PC-9 (cell line): Measurements from ENCODE around the gene NUDT6. TPM values are rescaled to one million over a fixed set of nuclear protein-coding genes. Genes with fewer than 3 reads are reported as not detected.

Experiments
- BruUV-seq: library from RNA; stranded (reverse); fragments of 400-500 nt; replicated peaks from 2 replicates; lab custom pipeline; 2021; lab: Mats Ljungman, UMichigan
- CTCF ChIA-PET: fragments of 300-600 bp; sonication (Branson Sonifier 250); formaldehyde crosslinking; loops from one replicate; lab custom pipeline; 2022; ENCODE audit warnings: antibody characterized with exemption; lab: Charles Lee
- POLR2A ChIA-PET: fragments of 300-600 bp; sonication (Branson Sonifier 250); formaldehyde crosslinking; loops from one replicate; lab custom pipeline; 2022; ENCODE audit warnings: antibody characterized with exemption; ENCODE audit not compliant: unreplicated experiment; lab: Charles Lee
- DNase-seq, 2 experiments: peaks; one replicate each; pipeline versions ENCODE4 v3.0.0 to v3.0.0-alpha.2; 2015 to 2022; ENCODE audit warnings: mixed read lengths in 1 of 2
- H2AFZ ChIP-seq: fragments of 200-600 bp; sonication (generic); 2 replicates; pipeline ENCODE4 v1.8.1; 2017; ENCODE audit warnings: antibody characterized with exemption
- H3F3A ChIP-seq: fragments of 200-600 bp; sonication (generic); 2 replicates; pipeline ENCODE4 v1.8.1; 2017; ENCODE audit warnings: antibody characterized with exemption, mild to moderate bottlenecking, low read depth; ENCODE audit not compliant: insufficient read depth
- H3K27ac ChIP-seq: fragments of 200-600 bp; sonication (generic); 2 replicates; pipeline ENCODE4 v1.6.1; 2016; ENCODE audit warnings: mixed run types
- H3K27me3 ChIP-seq: fragments of 200-600 bp; sonication (generic); 2 replicates; pipeline ENCODE4 v1.6.1; 2016; ENCODE audit warnings: low read depth, mixed run types; ENCODE audit not compliant: insufficient read depth
- H3K36me3 ChIP-seq: fragments of 200-600 bp; sonication (generic); 2 replicates; pipeline ENCODE4 v1.6.1; 2016; ENCODE audit warnings: low read depth, mixed run types
- H3K4me1 ChIP-seq: fragments of 200-600 bp; sonication (generic); replicated peaks from 2 replicates; pipeline ENCODE4 v1.6.1; 2016; ENCODE audit warnings: mixed run types; ENCODE audit not compliant: insufficient read depth
- H3K4me2 ChIP-seq: fragments of 200-600 bp; sonication (generic); 2 replicates; pipeline ENCODE4 v1.6.1; 2017; ENCODE audit warnings: mixed run types
- H3K4me3 ChIP-seq: fragments of 200-600 bp; sonication (generic); 2 replicates; pipeline ENCODE4 v1.6.1; 2016; ENCODE audit warnings: mixed run types
- H3K79me2 ChIP-seq: fragments of 200-600 bp; sonication (generic); 2 replicates; pipeline ENCODE4 v1.6.1; 2017; ENCODE audit warnings: low read depth, mixed run types
- H3K9me2 ChIP-seq: fragments of 200-600 bp; sonication (generic); 2 replicates; pipeline ENCODE4 v1.8.1; 2017; ENCODE audit warnings: mild to moderate bottlenecking; ENCODE audit not compliant: insufficient read depth
- H3K9me3 ChIP-seq: fragments of 200-600 bp; sonication (generic); 2 replicates; pipeline ENCODE4 v1.8.1; 2016; ENCODE audit warnings: low read depth; ENCODE audit not compliant: insufficient read depth
- H4K20me1 ChIP-seq: fragments of 200-600 bp; sonication (generic); 2 replicates; pipeline ENCODE4 v1.8.1; 2017; ENCODE audit not compliant: insufficient read depth
- EZH2 ChIP-seq: fragments of 200-600 bp; sonication (generic); IDR thresholded peaks from 2 replicates; pipeline ENCODE4 v1.8.0; 2017; ENCODE audit warnings: antibody characterized with exemption, low read depth
- intact Hi-C: fragments of 100-400 bp; cut with micrococcal nuclease; formaldehyde crosslinking; loops from one replicate; pipeline ENCODE4 v1.10.0; 2022; ENCODE audit not compliant: unreplicated experiment
- total RNA-seq: library from RNA; stranded (reverse); gene quantifications from 2 replicates; pipeline ENCODE4 v1.2.3, GENCODE V29; 2021
- TF ChIP-seq, protein P1 (sequence below): fragments of 200-600 bp; sonication (generic); conservative IDR thresholded peaks from 2 replicates; pipeline ENCODE4 v1.6.1; 2017; ENCODE audit warnings: mixed run types, antibody characterized with exemption, mild to moderate bottlenecking, moderate library complexity

NUDT6 gene
- total RNA-seq, 1 experiment from 2014 or later: 13.8 TPM

DNA sequence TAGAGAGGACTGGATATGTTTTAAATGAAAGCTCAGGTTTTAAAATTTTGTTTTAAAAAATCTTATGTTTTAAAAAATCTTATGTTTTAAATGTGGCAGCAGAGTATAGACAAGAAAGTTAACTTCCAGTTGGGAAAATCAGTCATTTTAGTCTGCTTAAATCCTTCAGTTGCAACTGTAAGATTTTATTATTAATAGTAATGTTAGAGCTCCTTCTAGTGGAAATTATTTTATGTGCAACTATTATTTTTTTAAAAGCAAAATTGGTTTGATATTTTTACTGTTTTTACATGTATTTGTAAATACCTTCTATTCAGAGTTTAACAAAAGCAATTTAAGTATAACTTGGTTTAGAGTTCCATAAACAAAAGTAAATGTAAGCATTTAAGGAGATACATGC lies 8.5 kb upstream of the NUDT6 start:
- Histone ChIP-seq H3K4me1 (no peaks in the 10 kb centered on the region), H3K4me2 (no peak overlapping the region), H3K4me3 (no peak overlapping the region), H3F3A (0 out of 2 replicates have a peak, but pooled peaks cover 3% of the 10 kb centered on the region), H3K36me3 (peaks cover 15% of the 10 kb centered on the region; the same call in 1 of the 2 replicates), H2AFZ (no peak overlapping the region), H3K9me2 (no peaks in the 10 kb centered on the region), H3K79me2 (peaks cover 8% of the 10 kb centered on the region), H3K27ac (no peak overlapping the region), H4K20me1 (no peaks in the 10 kb centered on the region), H3K9me3 (no peaks in the 10 kb centered on the region), H3K27me3 (no peaks in the 10 kb centered on the region)
- intact Hi-C loops: loop anchor here (2.0 to 10.0 kb wide), 3 partner anchors 328 to 1029 kb away; no protein-coding TSS in a partner anchor
- BruUV-seq: no TSS peak
- no peak for TF ChIP-seq EZH2
- TF ChIP-seq, protein P1, sequence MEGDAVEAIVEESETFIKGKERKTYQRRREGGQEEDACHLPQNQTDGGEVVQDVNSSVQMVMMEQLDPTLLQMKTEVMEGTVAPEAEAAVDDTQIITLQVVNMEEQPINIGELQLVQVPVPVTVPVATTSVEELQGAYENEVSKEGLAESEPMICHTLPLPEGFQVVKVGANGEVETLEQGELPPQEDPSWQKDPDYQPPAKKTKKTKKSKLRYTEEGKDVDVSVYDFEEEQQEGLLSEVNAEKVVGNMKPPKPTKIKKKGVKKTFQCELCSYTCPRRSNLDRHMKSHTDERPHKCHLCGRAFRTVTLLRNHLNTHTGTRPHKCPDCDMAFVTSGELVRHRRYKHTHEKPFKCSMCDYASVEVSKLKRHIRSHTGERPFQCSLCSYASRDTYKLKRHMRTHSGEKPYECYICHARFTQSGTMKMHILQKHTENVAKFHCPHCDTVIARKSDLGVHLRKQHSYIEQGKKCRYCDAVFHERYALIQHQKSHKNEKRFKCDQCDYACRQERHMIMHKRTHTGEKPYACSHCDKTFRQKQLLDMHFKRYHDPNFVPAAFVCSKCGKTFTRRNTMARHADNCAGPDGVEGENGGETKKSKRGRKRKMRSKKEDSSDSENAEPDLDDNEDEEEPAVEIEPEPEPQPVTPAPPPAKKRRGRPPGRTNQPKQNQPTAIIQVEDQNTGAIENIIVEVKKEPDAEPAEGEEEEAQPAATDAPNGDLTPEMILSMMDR: peak; percentile 85
- ChIA-PET CTCF (interaction anchor here (0.5 to 1.4 kb wide), 4 partner anchors 172 to 1138 kb away, joined by 3 to 6 read pairs (median 4); no protein-coding TSS in a partner anchor), POLR2A (interaction anchor here (0.7 kb wide), 1 partner anchor 172 kb away, joined by 3 read pairs; no protein-coding TSS in a partner anchor)
- no peak for DNase-seq

DNA sequence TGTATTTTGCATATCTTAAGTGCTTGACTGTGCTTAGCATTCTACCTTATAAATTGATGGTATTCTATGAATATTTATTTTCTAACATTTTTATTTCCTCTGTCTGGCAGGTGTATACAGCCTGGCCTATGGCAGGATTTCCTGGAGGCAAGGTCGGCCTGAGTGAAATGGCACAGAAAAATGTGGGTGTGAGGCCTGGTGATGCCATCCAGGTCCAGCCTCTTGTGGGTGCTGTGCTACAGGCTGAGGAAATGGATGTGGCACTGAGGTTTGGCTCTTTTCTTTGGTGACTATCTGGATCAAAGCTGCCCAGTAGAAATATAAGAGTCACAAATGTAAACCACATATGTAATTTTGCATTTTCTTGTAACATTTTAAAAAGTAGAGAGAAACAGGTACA lies 6.5 kb upstream of the NUDT6 start:
- Histone ChIP-seq H3K27ac (no peak overlapping the region), H3F3A (0 out of 2 replicates have a peak, but pooled peaks cover 3% of the 10 kb centered on the region), H3K4me1 (peaks cover 7% of the 10 kb centered on the region), H2AFZ (no peak overlapping the region), H3K27me3 (no peaks in the 10 kb centered on the region), H3K36me3 (peaks cover 10% of the 10 kb centered on the region; the same call in 1 of the 2 replicates), H4K20me1 (no peaks in the 10 kb centered on the region), H3K4me3 (no peak overlapping the region), H3K79me2 (peaks cover 26% of the 10 kb centered on the region), H3K9me2 (no peaks in the 10 kb centered on the region), H3K4me2 (no peak overlapping the region), H3K9me3 (no peaks in the 10 kb centered on the region)
- POLR2A ChIA-PET: no interaction called here
- TF ChIP-seq EZH2: no peak
- TF ChIP-seq, protein P1: no peak
- CTCF ChIA-PET: interaction anchor here (0.7 kb wide), 1 partner anchor 37 kb away, joined by 4 read pairs; no protein-coding TSS in a partner anchor
- DNase-seq: no peak
- BruUV-seq: no TSS peak
- intact Hi-C loops: no loop called here

DNA sequence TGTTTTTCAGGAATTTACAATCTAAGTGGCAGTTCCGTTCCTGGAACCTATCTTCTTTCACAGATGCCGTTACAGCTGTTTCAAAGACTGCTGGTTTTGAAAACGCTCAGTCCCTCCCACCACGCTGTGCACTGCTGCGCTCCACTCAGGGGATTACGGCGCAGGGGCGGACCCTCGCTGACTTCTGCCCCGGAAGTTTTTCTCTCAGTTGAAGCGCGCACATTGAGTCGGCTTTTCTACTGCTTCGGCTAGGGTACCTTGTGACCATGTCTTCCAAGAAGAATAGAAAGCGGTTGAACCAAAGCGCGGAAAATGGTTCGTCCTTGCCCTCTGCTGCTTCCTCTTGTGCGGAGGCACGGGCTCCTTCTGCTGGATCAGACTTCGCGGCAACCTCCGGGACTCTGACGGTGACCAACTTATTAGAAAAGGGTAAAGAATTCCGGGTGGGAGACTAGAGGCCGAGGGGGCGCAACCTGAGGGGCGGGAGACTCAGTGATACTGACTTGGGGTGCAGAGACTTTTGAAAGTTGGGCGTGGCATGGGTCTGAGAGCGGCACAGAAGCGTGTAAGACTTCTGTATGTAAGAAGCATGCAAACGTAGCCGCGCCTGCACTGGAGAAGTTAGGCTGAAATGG lies 597 bp upstream of the NUDT6 start:
- Histone ChIP-seq H3F3A (peaks cover 8% of the 10 kb centered on the region; the same call in 1 of the 2 replicates), H3K4me1 (peaks cover 20% of the 10 kb centered on the region), H4K20me1 (no peaks in the 10 kb centered on the region), H3K27me3 (no peaks in the 10 kb centered on the region), H3K4me3 (peak overlapping the region; percentile 87), H3K9me2 (no peaks in the 10 kb centered on the region), H3K79me2 (peaks cover 40% of the 10 kb centered on the region), H3K36me3 (no peaks in the 10 kb centered on the region), H2AFZ (peak overlapping the region; percentile 97), H3K9me3 (no peaks in the 10 kb centered on the region), H3K4me2 (peak overlapping the region; percentile 79), H3K27ac (peak overlapping the region; percentile 54)
- DNase-seq: peak; percentile 70 to 73
- CTCF ChIA-PET: no interaction called here
- TF ChIP-seq, protein P1: no peak
- TF ChIP-seq EZH2: no peak
- POLR2A ChIA-PET: no interaction called here
- intact Hi-C loops: loop anchor here (1.0 to 2.0 kb wide), 3 partner anchors 25 to 320 kb away; partner anchors contain the start of gene BBS12
- BruUV-seq: no TSS peak
